GM19397 (cell line): ENCODE data around the gene SLIT3.

Experiments used
- ATAC-seq: cut with Tn5 transposase; IDR thresholded peaks from one replicate; pipeline ENCODE4 v1.9.1; 2021; ENCODE audit warnings: mild to moderate bottlenecking, moderate library complexity; ENCODE audit not compliant: unreplicated experiment

SLIT3 gene

GRCh38 chr5:168847511-168848073, 453.3 kb downstream of the SLIT3 start:
- ATAC-seq = no peak

- ATAC-seq = no peak
These were observed 456.0 kb downstream of the SLIT3 start for GRCh38 chr5:168844922-168845296.

DNA sequence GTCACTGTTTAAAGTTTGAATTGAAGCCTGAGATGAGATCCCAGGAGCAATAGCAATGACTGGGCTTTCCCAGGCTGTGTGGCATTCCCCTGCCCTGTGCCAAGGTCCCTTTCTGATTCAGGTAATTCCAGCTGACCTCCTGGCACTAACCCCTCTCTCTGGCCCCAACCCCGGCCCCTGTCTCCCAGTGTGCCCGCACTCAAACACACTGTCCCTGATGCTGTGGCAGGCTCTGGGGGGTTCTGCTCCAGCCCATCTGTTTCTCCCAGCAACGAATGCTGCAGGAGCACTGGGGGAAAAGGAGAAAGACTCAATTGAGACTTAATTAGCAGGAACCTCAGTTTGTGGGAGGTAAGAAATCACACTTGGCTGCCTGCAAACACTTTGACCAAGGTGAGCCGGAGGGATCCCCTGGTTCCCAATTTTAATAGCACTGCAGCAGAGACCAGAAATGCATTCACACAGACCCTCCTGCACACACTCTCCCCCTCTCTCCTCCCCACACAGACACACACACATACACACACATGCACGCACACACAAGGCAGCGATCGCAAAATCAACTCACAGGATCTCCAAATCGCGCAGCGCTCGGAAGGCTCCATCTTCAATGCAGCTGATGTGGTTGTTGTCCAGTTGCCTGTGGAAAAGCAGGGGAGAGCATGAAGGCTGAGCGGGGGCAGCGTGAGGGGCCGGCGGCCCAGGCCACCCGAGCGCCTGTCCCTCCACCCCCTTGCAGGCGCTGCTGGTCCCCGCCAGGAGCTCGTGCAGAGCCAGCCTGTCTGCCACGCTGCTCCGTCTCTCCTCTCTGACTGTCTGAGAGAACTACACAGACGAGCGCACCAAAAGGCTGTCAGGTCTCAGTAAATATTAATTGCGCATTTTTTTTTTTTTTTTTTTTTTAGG, 456.7 kb downstream of the SLIT3 start:
- no peak for ATAC-seq

- no peak for ATAC-seq
These were observed 457.5 kb downstream of the SLIT3 start for GRCh38 chr5:168843277-168844015.

- no peak for ATAC-seq
These were observed 458.3 kb downstream of the SLIT3 start for GRCh38 chr5:168842571-168843205.

GRCh38 chr5:168837852-168838251, 463.1 kb downstream of the SLIT3 start:
- no peak for ATAC-seq

GRCh38 chr5:168836603-168837231, 464.2 kb downstream of the SLIT3 start:
- no peak for ATAC-seq

GRCh38 chr5:168833936-168834335, 467.0 kb downstream of the SLIT3 start:
- ATAC-seq = no peak

DNA sequence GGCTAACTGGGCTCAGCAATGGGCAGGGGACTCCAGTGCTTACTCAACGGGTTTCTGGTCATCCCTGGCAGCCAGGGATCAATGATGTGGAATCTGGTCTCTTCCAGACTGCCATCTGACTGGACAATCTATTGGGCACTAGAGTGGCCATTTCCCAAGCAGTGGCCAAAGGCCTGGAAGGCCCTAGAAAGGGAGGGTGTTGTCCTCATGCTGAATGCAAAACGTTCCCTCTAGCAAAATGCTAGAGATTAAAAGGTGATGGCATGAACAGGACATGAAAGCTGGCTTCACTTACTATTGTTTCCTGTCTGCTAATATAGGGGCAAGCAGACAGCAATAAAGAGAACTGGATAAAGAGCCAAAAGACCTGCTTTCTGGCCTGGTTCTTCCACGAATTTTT, 467.6 kb downstream of the SLIT3 start:
- ATAC-seq = no peak

DNA sequence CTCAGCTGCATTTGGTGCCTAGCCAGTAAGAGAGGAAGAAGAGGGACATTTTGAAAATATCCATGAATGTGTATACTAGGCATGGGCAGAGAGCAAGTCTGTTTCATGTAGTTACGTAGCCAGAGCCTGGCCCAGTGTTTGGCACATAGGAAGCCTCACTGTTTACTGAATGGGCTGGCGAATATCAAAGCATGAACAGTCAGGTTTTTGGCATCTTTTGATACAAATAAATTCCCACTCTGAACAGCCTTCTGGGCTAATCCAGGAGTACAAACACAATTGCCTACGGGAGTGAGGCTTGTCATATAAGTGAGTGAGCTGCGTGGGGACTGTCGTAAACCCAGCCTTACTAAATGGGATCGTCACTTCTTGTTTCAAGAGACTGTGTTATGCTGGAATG, 468.6 kb downstream of the SLIT3 start:
- ATAC-seq = no peak

- ATAC-seq = no peak
These were observed 469.6 kb downstream of the SLIT3 start for GRCh38 chr5:168831383-168831782.

DNA sequence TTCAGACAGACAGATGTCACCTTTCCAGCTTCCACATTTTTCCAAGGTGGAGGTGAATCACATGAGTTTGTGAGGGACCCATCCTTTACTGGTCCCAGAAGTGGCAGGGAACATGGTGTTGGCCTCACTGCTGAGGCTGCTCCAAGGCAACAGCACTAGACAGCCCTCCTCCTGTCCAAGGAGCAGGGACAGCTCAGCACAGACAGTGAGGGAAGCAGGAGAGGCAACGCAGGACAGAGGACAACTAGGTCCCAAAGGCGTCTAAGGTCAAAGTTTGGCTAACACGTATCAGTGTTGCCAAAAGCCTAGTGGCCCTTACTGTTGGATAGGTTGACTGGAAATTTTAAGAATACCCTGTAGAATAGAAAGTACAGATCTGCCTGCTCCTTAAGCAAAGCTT, 470.1 kb downstream of the SLIT3 start:
- no peak for ATAC-seq

- no peak for ATAC-seq
These were observed 471.0 kb downstream of the SLIT3 start for GRCh38 chr5:168829922-168830417.

DNA sequence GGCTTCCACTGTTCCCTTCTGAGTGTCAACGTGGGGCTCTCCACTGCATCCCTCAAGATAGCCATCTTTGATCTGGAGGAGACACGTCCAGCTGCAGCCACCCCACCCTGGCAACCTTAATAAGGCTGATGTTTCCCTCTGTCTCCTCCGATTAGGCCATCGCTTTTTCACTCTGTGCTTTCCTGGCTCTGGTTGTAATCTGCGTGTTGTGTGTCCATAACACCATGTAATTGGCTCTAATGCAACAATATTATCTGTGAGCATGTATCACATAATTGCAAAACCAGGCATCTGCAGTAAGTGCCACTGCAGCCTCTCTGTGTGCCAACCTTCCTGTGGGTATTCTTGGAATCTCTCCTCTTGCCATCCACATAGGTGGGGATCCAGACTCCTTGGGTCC, 471.9 kb downstream of the SLIT3 start:
- no peak for ATAC-seq

GRCh38 chr5:168827636-168828035, 473.3 kb downstream of the SLIT3 start:
- ATAC-seq = no peak

DNA sequence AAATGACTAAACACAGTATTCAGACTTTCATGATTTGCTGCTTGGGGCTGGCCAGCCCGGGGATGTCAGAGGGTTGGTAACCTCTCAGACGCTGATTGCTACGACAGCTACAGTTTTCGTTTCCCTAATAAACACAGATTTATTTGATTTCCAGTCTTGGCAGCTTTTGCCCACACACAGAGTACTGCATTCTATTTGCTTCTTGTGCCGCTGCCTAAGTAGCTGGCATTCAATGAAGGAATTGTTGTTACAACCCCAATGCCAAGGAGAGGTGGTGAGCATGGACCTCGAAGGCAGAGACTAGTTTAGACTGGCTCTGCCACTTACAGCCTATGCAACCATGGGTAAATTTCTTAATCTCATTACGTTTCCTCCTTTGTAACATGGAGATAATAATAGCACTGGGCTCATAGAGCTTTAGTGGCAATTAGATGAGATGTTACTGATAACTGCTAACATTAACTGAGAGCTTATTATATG, 474.7 kb downstream of the SLIT3 start:
- ATAC-seq = no peak

DNA sequence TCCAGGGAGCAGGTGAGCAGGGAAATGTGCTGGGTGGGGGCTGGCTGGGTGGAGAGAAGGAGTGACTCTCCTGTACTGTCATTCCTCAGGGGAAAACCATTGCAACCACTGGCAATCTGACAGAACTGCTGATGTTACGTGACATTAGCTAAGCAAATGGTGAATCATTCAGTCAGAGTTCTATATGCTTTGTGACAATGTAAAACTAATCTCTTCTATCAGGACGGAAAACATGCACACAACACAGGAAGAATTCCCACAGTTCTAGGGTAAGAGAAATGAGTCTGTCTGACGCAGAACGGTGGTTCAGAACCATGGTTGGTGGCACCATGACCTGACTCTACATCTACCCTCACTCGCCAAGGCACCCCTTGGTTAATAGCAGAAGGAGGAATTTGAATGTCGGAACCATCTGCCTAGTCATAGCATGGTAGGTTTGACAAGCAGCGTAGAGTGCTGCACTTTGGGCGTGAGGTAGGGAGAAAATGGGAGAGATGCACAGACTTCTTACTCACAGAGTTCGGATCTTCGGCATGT, 478.1 kb downstream of the SLIT3 start:
- no peak for ATAC-seq

GRCh38 chr5:168822248-168822744, 478.6 kb downstream of the SLIT3 start:
- no peak for ATAC-seq

DNA sequence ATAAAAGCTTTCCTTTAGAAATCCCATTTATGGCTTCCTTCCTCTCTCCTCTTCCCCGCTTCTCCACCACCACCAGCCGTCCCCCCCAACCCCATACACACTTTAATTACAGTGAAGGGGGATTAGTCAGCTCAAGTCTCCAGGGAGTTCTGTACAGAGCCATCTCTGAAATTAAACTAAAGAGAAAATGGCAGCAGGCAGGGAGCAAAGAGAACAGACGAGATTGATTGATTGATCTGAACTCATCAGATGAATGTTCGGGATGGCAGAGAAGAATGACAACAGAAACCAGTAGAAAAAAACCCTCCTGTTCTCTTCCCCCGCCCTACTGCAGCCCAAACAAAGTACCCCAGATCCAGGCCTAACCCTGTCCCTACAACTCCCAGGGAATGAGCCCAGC, 480.1 kb downstream of the SLIT3 start:
- no peak for ATAC-seq

- no peak for ATAC-seq
These were observed 481.8 kb downstream of the SLIT3 start for GRCh38 chr5:168819004-168819621.
